GM15510 (cell line): Measurements from ENCODE around the gene HIVEP2.

Experiments used
- POLR2A ChIP-seq: IDR thresholded peaks from 3 replicates; pipeline ENCODE4 v1.6.1; 2011; ENCODE audit warnings: borderline replicate concordance; ENCODE audit not compliant: insufficient read length; ENCODE audit errors: extremely low read depth

Gene HIVEP2

GRCh38 chr6:142870787-142871415 is 74.1 kb downstream of the HIVEP2 start:
- TF ChIP-seq POLR2A, result no peak

- no peak for TF ChIP-seq POLR2A
These were observed 76.1 kb downstream of the HIVEP2 start for GRCh38 chr6:142868917-142869316.

- TF ChIP-seq POLR2A, result no peak
These were observed 76.8 kb downstream of the HIVEP2 start for GRCh38 chr6:142867988-142868812.

GRCh38 chr6:142867355-142867801 is 77.6 kb downstream of the HIVEP2 start:
- TF ChIP-seq POLR2A, result no peak

- TF ChIP-seq POLR2A, result no peak
These were observed 81.0 kb downstream of the HIVEP2 start for GRCh38 chr6:142863981-142864380.

GRCh38 chr6:142861711-142862110 is 83.3 kb downstream of the HIVEP2 start:
- TF ChIP-seq POLR2A, result no peak

GRCh38 chr6:142860498-142860897 is 84.5 kb downstream of the HIVEP2 start:
- TF ChIP-seq POLR2A, result no peak

- no peak for TF ChIP-seq POLR2A
These were observed 87.0 kb downstream of the HIVEP2 start for GRCh38 chr6:142857796-142858555.

GRCh38 chr6:142857233-142857761 is 87.7 kb downstream of the HIVEP2 start:
- TF ChIP-seq POLR2A, result no peak

- TF ChIP-seq POLR2A, result no peak
These were observed 88.2 kb downstream of the HIVEP2 start for GRCh38 chr6:142856624-142857232.

GRCh38 chr6:142855893-142856623 is 88.9 kb downstream of the HIVEP2 start:
- no peak for TF ChIP-seq POLR2A

- no peak for TF ChIP-seq POLR2A
These were observed 90.1 kb downstream of the HIVEP2 start for GRCh38 chr6:142854589-142855488.
